ENCODE data around the gene IDH3G.

DNA sequence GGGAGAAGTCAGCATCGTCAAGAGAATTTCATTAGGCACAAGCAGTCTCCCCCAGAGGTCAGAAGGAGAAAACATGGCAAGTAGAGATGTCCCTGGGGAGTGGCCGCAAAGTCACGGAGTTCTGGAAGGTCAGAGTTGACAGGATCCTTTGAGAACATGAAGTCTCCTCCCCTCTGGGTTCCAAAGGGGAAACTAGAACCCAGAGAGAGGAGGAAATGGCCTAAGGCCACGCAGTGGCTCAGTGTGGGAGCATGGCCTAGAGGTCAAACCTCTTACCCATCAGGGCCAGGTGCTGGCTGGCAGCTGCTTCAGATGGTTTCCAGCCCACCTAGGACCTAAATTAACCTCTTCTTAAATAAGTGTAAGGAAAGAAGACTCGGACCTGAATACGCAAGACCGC lies 884 bp downstream of the IDH3G start:
- no peak for TF ChIP-seq CTCF (IDR thresholded peaks at IDR 0.05; ENCODE audit: low read depth, low read length, poor library complexity, severe bottlenecking)
- no peak for TF ChIP-seq EZH2phosphoT487 (IDR thresholded peaks at IDR 0.05; ENCODE audit: borderline replicate concordance, low read length)

Measured in DOHH2 (cell line).